ENCODE measurements around the gene MANBA. TPM values are rescaled to one million over a fixed set of nuclear protein-coding genes. Genes with fewer than 3 reads are reported as not detected.

Gene MANBA
- total and polyA plus RNA-seq, 2 of the 13 experiments (the other 11 are each of a cell fraction or from before 2014, with no cell fraction given) = 11.7 to 33.3 TPM

- peak; percentile 11; the same call in 1 of the 2 replicates for TF ChIP-seq ARID5B (CRISPR knock-in tag; IDR thresholded peaks at IDR 0.05)
- 0 out of 2 replicates have a peak, but pooled peaks have one; percentile 14 for TF ChIP-seq ZMYM4 (CRISPR knock-in tag; IDR thresholded peaks at IDR 0.05)
- TF ChIP-seq STAG1 (CRISPR knock-in tag; IDR thresholded peaks at IDR 0.05) = peak; percentile 82
- TF ChIP-seq CEBPG (CRISPR knock-in tag; IDR thresholded peaks at IDR 0.05) = peak; percentile 40
- TF ChIP-seq XRCC5 (optimal IDR thresholded peaks at IDR 0.05; ENCODE audit: low read length) = peak; percentile 25
- TF ChIP-seq ATF2 (CRISPR knock-in tag; IDR thresholded peaks at IDR 0.05) = no peak
- TF ChIP-seq ETV5 (CRISPR knock-in tag; IDR thresholded peaks at IDR 0.05; ENCODE audit: borderline replicate concordance) = peak; percentile 31; the same call in 1 of the 2 replicates
- TF ChIP-seq SMC3 (IDR thresholded peaks at IDR 0.05; ENCODE audit: low read length) = peak; percentile 72
- TF ChIP-seq, protein P1, sequence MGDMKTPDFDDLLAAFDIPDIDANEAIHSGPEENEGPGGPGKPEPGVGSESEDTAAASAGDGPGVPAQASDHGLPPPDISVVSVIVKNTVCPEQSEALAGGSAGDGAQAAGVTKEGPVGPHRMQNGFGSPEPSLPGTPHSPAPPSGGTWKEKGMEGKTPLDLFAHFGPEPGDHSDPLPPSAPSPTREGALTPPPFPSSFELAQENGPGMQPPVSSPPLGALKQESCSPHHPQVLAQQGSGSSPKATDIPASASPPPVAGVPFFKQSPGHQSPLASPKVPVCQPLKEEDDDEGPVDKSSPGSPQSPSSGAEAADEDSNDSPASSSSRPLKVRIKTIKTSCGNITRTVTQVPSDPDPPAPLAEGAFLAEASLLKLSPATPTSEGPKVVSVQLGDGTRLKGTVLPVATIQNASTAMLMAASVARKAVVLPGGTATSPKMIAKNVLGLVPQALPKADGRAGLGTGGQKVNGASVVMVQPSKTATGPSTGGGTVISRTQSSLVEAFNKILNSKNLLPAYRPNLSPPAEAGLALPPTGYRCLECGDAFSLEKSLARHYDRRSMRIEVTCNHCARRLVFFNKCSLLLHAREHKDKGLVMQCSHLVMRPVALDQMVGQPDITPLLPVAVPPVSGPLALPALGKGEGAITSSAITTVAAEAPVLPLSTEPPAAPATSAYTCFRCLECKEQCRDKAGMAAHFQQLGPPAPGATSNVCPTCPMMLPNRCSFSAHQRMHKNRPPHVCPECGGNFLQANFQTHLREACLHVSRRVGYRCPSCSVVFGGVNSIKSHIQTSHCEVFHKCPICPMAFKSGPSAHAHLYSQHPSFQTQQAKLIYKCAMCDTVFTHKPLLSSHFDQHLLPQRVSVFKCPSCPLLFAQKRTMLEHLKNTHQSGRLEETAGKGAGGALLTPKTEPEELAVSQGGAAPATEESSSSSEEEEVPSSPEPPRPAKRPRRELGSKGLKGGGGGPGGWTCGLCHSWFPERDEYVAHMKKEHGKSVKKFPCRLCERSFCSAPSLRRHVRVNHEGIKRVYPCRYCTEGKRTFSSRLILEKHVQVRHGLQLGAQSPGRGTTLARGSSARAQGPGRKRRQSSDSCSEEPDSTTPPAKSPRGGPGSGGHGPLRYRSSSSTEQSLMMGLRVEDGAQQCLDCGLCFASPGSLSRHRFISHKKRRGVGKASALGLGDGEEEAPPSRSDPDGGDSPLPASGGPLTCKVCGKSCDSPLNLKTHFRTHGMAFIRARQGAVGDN (CRISPR knock-in tag; IDR thresholded peaks at IDR 0.05) = peak; percentile 45
- no peak for TF ChIP-seq ZNF558 (CRISPR knock-in tag; IDR thresholded peaks at IDR 0.05; ENCODE audit: borderline replicate concordance)
These were observed 135.4 kb downstream of the MANBA start (continued) for GRCh38 chr4:102625232-102625930.
